ENCODE data around the gene PCSK5. TPM values are rescaled to one million over a fixed set of nuclear protein-coding genes. Genes with fewer than 3 reads are reported as not detected.

Gene PCSK5
- total and polyA plus RNA-seq, 2 of the 8 experiments (the other 6 are each of a cell fraction or from before 2014, with no cell fraction given), result 5.5 to 10.7 TPM

GRCh38 chr9:76342858-76343257 is 452.4 kb downstream of the PCSK5 start (continued):
- TF ChIP-seq, protein P1, sequence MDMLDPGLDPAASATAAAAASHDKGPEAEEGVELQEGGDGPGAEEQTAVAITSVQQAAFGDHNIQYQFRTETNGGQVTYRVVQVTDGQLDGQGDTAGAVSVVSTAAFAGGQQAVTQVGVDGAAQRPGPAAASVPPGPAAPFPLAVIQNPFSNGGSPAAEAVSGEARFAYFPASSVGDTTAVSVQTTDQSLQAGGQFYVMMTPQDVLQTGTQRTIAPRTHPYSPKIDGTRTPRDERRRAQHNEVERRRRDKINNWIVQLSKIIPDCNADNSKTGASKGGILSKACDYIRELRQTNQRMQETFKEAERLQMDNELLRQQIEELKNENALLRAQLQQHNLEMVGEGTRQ (IDR thresholded peaks at IDR 0.05; ENCODE audit: low read length), result no peak
- TF ChIP-seq TAF1 (IDR thresholded peaks at IDR 0.05; ENCODE audit: low read depth, low read length), result no peak
- TF ChIP-seq YY1 (IDR thresholded peaks at IDR 0.05; ENCODE audit: low read depth, low read length), result no peak
